GM12872 (cell line): ENCODE results near the gene F11R.

Experiments
- TF ChIP-seq, protein P1 (sequence below): IDR thresholded peaks from 3 replicates; pipeline ENCODE4 v1.5.1; 2011; ENCODE audit warnings: low read depth, mild to moderate bottlenecking, low read length, moderate library complexity; ENCODE audit not compliant: insufficient read depth

Gene F11R

DNA sequence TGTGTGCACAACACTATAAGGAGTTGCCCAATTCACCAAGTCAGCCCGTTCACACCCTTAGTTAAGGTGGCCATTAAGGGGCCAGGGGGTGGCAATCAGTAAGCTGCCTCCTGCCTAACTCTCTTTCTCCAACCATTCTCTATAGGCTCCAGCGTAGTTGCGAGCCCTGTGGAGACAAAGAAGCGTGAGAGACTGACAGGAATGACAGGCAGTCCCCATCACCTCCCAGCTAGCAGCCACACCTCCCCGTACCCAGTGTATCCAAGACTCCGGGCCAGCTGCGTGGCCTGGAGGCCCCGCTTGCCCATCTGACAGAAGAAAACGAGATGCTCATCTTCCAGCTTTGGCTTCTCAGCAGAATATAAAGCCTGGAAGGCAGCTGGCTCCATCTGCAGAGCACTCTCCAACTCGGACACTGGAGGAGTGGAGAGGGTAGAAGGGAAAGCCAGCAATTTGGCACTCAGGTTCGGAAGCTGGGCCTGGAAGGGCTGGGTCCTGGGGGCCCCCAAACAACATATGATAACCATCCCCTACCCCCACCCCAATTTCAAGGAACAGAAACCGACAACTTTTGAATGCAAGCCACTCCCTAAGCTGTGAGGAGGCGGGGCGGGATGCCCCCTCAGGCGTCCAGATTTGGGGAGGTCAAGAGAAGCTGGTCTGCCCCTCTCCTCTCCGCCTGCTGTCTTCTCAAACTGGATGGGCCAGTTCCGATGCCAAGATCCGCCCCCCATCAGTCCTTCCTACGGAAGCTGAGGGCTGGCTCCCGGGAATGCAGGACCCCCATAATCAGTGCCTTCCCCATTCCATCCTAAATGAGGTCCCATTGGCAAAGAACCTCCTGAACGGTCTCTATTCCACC, 16.9 kb upstream of the F11R start:
- TF ChIP-seq, protein P1, sequence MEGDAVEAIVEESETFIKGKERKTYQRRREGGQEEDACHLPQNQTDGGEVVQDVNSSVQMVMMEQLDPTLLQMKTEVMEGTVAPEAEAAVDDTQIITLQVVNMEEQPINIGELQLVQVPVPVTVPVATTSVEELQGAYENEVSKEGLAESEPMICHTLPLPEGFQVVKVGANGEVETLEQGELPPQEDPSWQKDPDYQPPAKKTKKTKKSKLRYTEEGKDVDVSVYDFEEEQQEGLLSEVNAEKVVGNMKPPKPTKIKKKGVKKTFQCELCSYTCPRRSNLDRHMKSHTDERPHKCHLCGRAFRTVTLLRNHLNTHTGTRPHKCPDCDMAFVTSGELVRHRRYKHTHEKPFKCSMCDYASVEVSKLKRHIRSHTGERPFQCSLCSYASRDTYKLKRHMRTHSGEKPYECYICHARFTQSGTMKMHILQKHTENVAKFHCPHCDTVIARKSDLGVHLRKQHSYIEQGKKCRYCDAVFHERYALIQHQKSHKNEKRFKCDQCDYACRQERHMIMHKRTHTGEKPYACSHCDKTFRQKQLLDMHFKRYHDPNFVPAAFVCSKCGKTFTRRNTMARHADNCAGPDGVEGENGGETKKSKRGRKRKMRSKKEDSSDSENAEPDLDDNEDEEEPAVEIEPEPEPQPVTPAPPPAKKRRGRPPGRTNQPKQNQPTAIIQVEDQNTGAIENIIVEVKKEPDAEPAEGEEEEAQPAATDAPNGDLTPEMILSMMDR: no peak

DNA sequence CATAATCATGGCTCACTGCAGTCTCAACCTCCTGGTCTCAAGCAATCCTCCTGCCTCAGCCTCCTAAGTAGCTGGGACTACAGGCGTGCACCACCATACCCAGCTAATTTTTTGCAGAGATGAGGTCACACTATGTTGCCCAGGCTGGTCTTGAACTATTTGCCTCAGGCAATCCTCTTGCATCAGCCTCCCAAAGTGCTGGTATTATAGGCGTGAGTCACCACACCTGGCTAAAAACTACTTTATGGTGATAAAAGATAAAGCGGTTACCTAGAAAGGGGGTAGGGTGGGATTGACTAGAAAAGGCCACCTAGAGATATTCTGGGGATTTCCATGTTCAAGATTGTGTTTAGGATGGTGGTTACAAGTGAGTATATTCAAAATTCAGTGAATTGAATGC, 12.8 kb upstream of the F11R start:
- TF ChIP-seq, protein P1: no peak

DNA sequence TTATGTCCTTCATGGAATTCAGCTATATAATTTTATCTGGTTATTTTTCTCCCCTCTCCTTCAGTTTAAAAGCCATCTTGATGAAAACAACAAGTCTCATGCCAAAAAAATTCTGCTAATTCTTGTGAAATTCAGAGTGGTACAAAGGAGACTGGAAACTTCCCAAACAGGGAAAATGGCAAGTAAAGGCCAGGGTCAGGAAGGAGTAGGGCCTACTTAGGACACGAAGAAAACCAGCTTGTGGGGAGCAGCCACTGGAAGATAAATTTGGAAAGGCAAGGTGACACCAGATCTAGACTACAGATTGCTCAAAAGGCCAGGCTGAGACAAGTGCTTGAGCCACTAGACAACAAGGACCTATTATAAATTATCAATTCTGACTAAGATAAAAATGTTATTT, 11.5 kb upstream of the F11R start:
- TF ChIP-seq, protein P1: no peak

DNA sequence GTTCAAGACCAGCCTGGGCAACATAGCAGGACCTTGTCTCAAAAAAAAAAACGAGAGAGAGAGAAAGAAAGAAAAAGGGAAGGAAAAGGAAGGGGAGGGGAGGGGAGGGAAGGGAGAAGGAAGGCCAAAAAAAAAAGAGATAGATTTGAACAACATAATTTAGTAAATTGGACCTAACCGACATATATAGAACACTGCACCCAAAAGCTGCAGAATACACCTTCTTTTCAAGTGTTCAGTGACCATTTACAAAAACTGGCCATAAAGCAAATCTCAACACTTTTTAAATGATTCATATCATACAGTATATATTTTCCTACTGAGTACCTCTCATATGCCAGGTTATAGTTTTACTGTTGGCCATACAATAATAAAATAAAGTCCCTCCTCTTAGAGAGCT, 10.9 kb upstream of the F11R start:
- TF ChIP-seq, protein P1: no peak

DNA sequence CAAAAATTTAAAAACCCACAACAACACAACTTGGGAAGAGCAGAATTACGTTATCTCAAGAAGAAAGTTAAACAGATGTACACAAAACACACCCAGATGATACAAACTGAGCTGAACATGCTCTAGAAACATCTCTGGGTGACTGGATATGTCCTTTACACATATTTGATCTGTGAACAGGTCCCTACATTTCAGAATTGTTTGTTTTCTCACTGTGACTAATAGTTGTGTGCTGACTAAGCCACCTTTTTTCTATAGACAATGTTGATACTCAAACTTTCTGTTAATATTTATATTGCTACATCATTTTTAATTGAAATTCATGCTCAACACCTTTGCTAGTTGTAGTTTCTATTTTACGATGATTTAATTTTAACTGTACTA, 1.0 kb upstream of the F11R start:
- TF ChIP-seq, protein P1: no peak

DNA sequence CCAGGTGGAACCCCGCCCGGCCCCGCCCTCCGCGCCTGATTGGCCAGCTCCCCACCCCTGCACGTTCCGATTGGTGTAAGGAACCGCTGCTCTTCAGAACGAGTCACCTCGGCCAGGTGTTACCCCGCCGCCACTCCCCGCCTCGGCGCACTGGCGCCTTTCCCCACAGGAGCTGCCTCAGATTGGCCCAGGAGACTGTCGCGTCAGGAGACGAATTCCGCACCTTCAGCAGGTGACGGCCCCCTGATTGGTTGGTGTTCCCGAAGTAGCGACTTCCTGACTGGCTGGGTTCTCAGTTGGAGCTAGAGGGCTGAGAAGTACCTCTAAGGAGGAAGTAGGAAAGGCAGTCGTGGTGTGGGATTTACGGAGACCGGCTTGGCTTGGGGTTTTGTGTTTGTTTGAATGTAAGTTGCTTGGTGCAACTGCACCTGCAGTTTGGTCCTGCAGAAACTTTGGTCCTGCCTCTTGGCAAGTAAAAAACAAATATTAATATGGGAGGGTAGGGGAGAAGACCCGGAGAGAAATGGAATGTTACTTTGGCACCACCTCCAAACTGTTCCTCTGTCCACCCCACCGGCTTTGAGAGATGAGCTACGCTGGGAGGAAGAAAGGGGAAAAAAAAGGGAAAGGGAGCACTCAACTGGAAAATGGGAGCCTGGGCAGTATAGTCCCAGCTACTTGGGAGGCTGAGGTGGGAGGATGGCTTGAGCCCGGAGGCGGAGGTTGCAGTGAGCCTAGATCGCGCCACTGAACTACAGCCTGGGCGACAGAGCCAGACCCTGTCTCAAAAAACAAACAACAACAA, 415 bp upstream of the F11R start:
- TF ChIP-seq, protein P1: no peak

DNA sequence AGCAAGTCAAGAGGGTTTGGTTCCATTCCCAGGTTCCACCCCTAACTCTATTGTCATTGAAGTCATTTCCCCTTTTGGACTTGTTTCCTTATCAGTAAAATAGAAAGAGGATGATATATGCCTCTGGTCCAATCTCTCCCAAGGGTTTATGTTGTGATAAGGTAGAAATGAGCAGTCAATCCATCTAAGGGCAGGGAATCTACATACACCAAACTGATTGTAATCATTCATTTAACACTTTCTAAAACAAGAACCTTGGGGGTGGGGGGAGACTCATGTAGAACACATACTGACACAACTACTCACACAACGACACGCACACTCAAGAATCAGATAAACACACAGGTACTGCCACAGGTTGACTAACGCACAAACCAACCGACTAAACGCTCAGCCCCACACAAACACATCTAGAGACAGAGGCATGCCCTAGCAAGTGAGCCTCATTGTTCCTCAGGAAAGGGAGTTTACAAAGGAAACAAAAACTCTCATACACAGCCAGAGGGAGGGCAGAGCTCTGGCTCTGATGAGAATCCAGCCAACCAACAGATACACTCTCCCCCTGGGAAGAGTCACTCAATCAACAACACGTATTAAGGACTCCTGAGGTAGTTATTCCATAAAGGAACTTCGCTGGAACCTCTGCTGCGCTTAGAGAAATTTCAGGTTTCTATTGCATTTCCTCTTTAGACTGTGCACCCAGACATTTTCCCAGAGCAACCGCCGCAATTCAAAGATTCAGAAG, 1.0 kb downstream of the F11R start:
- TF ChIP-seq, protein P1: no peak
